ENCODE data around the gene TUBA1C.
A peak's percentile ranks its signal among the peaks of the same experiment; 100 is the strongest.
"Not testable (repeated sequence)": the region's sequence is repeated elsewhere in the genome, so short reads cannot be mapped to it uniquely, and the experiment has no call there.

TUBA1C gene

DNA sequence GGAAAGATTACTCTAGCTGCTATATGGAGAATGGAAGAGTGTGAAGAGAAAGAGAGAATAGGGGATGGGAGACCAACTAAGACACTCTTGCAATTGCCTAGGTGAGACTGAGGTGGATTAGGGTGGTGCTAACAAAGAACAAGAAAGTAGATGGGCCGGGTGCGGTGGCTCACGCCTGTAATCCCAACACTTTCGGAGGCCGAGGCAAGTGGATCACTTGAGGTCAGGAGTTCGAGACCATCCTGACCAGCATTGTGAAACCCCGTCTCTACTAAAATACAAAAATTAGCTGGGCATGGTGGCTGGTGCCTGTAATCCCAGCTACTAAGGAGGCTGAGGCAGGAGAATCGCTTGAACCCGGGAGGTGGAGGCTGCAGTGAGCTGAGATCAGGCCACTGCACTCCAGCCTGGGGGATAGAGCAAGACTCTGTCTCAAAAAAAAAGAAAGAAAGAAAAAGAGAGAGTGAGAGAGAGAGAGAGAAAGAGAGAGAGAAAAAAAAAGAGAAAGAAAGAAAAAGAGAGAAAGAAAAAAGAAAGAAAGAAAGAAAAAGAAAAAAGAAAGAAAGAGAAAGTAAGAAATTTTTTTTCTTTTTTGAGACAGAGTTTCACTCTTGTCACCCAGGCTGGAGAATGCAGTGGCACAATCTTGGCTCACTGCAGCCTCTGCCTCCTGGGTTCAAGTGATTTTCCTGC lies 55.7 kb downstream of the TUBA1C start:
- DNase-seq: not testable (repeated sequence)

DNA sequence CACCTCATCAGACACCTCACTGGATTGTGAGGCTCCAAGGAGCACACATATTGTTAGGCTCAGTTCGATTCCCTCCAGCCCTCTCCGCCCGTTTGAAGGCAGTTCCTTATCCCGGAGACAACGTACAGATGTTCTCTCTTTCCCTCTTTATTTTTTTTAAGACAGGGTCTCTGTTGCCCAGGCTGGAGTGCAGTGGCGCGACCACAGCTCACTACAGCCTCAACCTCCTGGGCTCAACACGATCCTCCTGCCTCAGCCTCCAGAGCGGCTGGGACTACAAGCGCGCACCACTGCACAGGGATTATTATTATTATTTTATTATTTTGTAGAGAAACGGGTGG lies 57.5 kb downstream of the TUBA1C start:
- DNase-seq: no peak

DNA sequence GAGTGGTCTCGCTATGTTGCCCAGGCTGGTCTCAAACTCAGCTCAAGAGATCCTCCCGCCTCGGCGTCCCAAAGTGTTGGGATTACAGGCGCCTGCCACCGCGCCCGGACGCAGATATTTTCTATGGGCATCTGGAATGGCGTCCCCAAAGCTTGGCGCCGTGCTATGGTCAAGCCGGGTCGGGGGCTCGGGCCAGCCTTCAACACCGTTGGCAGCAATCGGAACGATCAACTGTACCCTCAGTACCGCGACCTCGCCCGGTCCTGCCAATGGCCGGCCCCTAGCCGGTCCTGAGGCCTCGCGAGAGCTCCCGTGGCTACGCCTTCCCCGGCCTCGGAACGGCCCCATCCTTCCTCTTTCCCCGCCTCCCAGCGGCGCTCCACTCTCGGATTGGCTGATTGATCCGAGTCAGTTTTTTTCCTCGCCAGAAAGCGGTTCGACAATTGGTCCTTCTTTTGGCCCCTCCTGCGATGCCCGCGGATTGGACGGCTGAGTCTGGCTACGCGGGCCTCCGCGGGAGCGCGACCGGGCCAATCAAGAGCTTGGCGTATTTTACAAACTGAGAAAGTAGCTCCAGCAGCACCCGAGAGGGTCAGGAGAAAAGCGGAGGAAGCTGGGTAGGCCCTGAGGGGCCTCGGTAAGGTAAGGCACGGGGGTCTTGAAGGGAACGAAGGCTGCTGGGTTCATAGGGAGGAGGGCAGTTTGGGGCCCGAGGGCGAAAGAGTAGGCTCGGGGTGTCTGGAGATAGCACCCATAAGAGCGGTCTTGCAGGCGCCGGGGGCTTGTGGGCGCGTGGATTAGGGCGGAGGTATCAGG lies 58.0 kb downstream of the TUBA1C start, which contains the start of gene TROAP:
TSS of gene TROAP (plus strand) at position 548 of the 816 bp plus-strand sequence. CDS start 354 bp downstream, outside the sequence.
- peak; percentile 94 for DNase-seq

DNA sequence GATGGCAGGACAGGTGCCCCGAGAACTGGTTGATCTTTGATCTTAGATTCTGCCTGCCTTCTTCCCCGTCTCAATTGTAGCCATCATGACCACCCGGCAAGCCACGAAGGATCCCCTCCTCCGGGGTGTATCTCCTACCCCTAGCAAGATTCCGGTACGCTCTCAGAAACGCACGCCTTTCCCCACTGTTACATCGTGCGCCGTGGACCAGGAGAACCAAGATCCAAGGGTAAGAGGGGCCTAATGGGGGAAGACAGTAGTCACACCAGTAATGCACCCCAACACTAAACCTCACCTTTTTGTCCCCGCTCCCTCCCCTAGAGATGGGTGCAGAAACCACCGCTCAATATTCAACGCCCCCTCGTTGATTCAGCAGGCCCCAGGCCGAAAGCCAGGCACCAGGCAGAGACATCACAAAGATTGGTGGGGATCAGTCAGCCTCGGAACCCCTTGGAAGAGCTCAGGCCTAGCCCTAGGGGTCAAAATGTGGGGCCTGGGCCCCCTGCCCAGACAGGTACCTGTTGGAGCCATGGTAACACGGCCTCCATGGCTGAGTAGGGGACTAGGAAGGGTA lies 58.7 kb downstream of the TUBA1C start:
- no peak for DNase-seq

Data from NCI-H1105 treated with DMSO at 0.1 percent for 48 hours (cell line).